Hematopoietic multipotent progenitor cell (in vitro differentiated cells): Measurements from ENCODE around the gene HOMEZ. TPM values are rescaled to one million over a fixed set of nuclear protein-coding genes. Genes with fewer than 3 reads are reported as not detected.
"Not testable (repeated sequence)": the region's sequence is repeated elsewhere in the genome, so short reads cannot be mapped to it uniquely, and the experiment has no call there.

Experiments
- DNase-seq, 3 donors: peaks; one replicate each; pipeline ENCODE4 v3.0.0-alpha.2; 2011 to 2015; ENCODE audit warnings: low read depth in 2 of 3, low spot score in 2 of 3
- small RNA-seq: library from RNA; depleted of rRNA; stranded (forward); fragments of <200 nt; gene quantifications from one replicate; pipeline ENCODE3, GENCODE V24; 2012
- total RNA-seq: library from RNA; depleted of rRNA; stranded (reverse); fragments of >200 nt; gene quantifications from one replicate; pipeline ENCODE4 v1.2.3, GENCODE V29; 2012

The HOMEZ gene
- total RNA-seq, 1 donor = 18.9 TPM

DNA sequence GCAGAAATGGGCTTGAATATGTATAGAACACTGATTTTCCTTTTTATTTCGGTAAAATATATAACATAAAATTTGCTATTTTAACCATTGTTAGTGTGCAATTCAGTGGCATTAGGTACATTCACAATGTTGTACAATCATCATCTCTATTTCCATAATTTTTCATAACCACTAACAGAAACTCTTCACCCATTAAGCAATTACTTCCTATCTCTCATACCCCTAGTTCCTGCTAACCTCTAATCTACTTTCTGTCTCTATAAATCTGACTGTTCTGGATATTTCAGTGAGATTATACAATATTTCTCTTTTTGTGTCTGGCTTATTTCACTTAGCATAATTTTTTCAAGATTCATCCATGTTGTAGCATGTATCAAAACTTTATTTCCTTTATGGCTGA is 57.1 kb downstream of the HOMEZ start:
- no peak for DNase-seq

DNA sequence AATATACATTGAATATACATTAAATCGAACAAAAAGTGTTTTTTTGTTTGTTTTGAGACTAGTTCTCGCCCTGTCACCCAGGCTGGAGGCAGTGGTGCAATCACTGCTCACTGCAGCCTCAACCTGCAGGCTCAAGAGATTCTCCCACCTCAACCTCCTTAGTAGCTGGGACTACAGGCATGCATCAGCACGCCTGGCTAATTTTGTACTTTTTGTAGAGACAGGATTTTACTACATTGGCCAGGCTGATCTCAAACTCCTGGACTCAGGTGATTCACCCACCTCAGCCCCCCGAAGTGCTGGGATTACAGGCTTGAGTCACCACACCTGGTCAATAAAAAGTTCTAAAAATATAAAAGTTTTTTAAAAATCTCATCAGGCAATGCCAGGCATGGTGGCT is 58.4 kb downstream of the HOMEZ start:
- no peak for DNase-seq

DNA sequence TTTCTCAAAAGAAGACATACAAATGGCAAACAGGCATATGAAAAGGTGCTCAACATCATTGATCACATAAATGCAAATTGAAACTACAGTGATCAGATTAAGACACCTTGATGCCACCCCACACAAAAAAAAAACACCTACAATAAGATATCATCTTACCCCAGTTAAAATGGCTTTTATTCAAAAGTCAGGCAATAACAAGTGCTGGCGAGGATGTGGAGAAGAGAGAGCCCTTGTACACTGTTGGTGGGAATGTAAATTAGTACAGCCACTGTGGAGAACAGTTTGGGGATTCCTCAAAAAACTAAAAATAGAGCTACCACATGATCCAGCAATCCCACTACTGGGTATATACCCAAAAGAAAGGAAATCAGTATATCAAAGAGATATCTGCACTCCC is 61.0 kb downstream of the HOMEZ start:
- not testable (repeated sequence) for DNase-seq

Small RNA genes within 50 kb of the gene (small RNA-seq; reads per million reads assigned to genes)
- not detected for gene AL049829.1
- gene RNU6-1046P = not detected

Other genes with a start within 250 kb of the HOMEZ start
- gene PSMB11, start 243.9 kb downstream of the HOMEZ start, total RNA-seq = not detected
- 1.6 TPM for gene CDH24, start 228.6 kb downstream of the HOMEZ start, total RNA-seq
- gene ACIN1, start 191.0 kb downstream of the HOMEZ start, total RNA-seq = 77.3 TPM
- gene C14orf119, start 190.6 kb downstream of the HOMEZ start, total RNA-seq = 35.0 TPM
- not detected for gene CIROP, start 181.1 kb downstream of the HOMEZ start, total RNA-seq
- 0.81 TPM for gene CEBPE, start 166.9 kb downstream of the HOMEZ start, total RNA-seq
- gene SLC7A8, start 102.5 kb downstream of the HOMEZ start, total RNA-seq = 2.2 TPM
- gene RNF212B, start 48.2 kb downstream of the HOMEZ start, total RNA-seq = not detected
- gene PPP1R3E, start 16.7 kb upstream of the HOMEZ start, total RNA-seq = 10.2 TPM
- gene BCL2L2, start 20.7 kb upstream of the HOMEZ start, total RNA-seq = 11.6 TPM
- 78.6 TPM for gene PABPN1, start 35.3 kb upstream of the HOMEZ start, total RNA-seq
- 23.4 TPM for gene SLC22A17, start 66.8 kb upstream of the HOMEZ start, total RNA-seq
- under 0.01 TPM for gene EFS, start 79.0 kb upstream of the HOMEZ start, total RNA-seq
- not detected for gene IL25, start 86.7 kb upstream of the HOMEZ start, total RNA-seq
- gene CMTM5, start 90.9 kb upstream of the HOMEZ start, total RNA-seq = 3.0 TPM
- under 0.01 TPM for gene MYH6, start 122.1 kb upstream of the HOMEZ start, total RNA-seq
- not detected for gene MYH7, start 149.5 kb upstream of the HOMEZ start, total RNA-seq
- gene NGDN, start 183.6 kb upstream of the HOMEZ start, total RNA-seq = 23.7 TPM